CD4-positive, alpha-beta T cell (primary cell): Measurements from ENCODE around the gene MAGI1. TPM values are rescaled to one million over a fixed set of nuclear protein-coding genes. Genes with fewer than 3 reads are reported as not detected.
A peak's percentile ranks its signal among the peaks of the same experiment; 100 is the strongest.

Experiments used
- ATAC-seq: fragments of 200-7000 bp; cut with Tn5 transposase; one replicate; pipeline ENCODE4 v1.10.0; 2022; ENCODE audit warnings: mild to moderate bottlenecking; ENCODE audit not compliant: poor library complexity
- CTCF ChIA-PET: fragments of 350-600 bp; sonication (Branson Sonifier 250); formaldehyde crosslinking; loops from one replicate; lab custom pipeline; 2021; ENCODE audit warnings: antibody characterized with exemption, inconsistent platforms; lab: Charles Lee
- POLR2A ChIA-PET: fragments of 350-600 bp; sonication (Branson Sonifier 250); formaldehyde crosslinking; loops from one replicate; lab custom pipeline; 2021; ENCODE audit warnings: antibody characterized with exemption, inconsistent platforms; lab: Charles Lee
- DNase-seq, 14 experiments: peaks; one replicate each; pipeline ENCODE4 v3.0.0-alpha.2; 2013 to 2020; ENCODE audit warnings: mixed read lengths in 2 of 14
- H3K27ac ChIP-seq, 2 donors: one replicate each; pipeline versions ENCODE4 v1.5.1 to v1.7.0; 2013; ENCODE audit warnings: low read length in 2 of 2, low read depth in 1 of 2, mild to moderate bottlenecking in 1 of 2
- H3K27me3 ChIP-seq, 2 experiments: 1 replicate in 1 of 2; 2 replicates in 1 of 2; pipeline versions ENCODE4 v1.6.1 to v1.7.0; 2013; ENCODE audit warnings: low read length in 2 of 2, control low read depth in 1 of 2, mild to moderate bottlenecking in 1 of 2, moderate library complexity in 1 of 2; ENCODE audit not compliant: insufficient read depth in 2 of 2, control insufficient read depth in 1 of 2
- H3K36me3 ChIP-seq: one replicate; pipeline ENCODE4 v1.6.1; 2013; ENCODE audit warnings: low read length, control low read depth; ENCODE audit not compliant: insufficient read depth
- H3K4me1 ChIP-seq: one replicate; pipeline ENCODE4 v1.6.1; 2013; ENCODE audit warnings: low read length, control low read depth; ENCODE audit not compliant: insufficient read depth
- H3K4me3 ChIP-seq: one replicate; pipeline ENCODE4 v1.5.1; 2013; ENCODE audit warnings: mild to moderate bottlenecking, low read length, moderate library complexity
- H3K9me3 ChIP-seq, 2 experiments: 1 replicate in 1 of 2; 2 replicates in 1 of 2; pipeline versions ENCODE4 v1.6.1 to v1.7.0; 2013; ENCODE audit warnings: low read length in 2 of 2, mild to moderate bottlenecking in 2 of 2, control low read depth in 1 of 2, moderate library complexity in 1 of 2; ENCODE audit not compliant: control insufficient read depth in 1 of 2, insufficient read depth in 1 of 2
- H3K27ac Mint-ChIP-seq: one replicate; pipeline ENCODE4 v1.8.0; 2020; ENCODE audit warnings: mixed read lengths
- H3K27me3 Mint-ChIP-seq: one replicate; pipeline ENCODE4 v1.8.0; 2021; ENCODE audit warnings: mixed read lengths
- H3K36me3 Mint-ChIP-seq: one replicate; pipeline ENCODE4 v1.8.0; 2021; ENCODE audit warnings: low read depth, mixed read lengths
- H3K4me1 Mint-ChIP-seq: one replicate; pipeline ENCODE4 v1.8.0; 2021; ENCODE audit warnings: low read depth, mixed read lengths
- H3K4me3 Mint-ChIP-seq: one replicate; pipeline ENCODE4 v1.8.0; 2020; ENCODE audit warnings: mild to moderate bottlenecking, mixed read lengths
- H3K9me3 Mint-ChIP-seq: one replicate; pipeline ENCODE4 v1.8.0; 2020; ENCODE audit warnings: mixed read lengths
- CTCF ChIP-seq: fragments of 200-600 bp; IDR thresholded peaks from one replicate; pipeline ENCODE4 v1.8.0; 2022; ENCODE audit warnings: antibody characterized with exemption, mild to moderate bottlenecking
- intact Hi-C, 2 experiments: fragments of 100-400 bp; cut with DNase I in 1 of 2; cut with micrococcal nuclease in 1 of 2; formaldehyde crosslinking; loops; one replicate each; pipeline versions ENCODE4 v1.15.1 to v1.9.0; 2023 to 2025; cut with DNase I, micrococcal nuclease
- total RNA-seq, 174 experiments: library from RNA in 2 of 174; stranded (reverse) in 2 of 174; gene quantifications; one replicate each; pipeline ENCODE4 v1.2.3 and lab custom pipeline; 2021 to 2026

Gene MAGI1
- total RNA-seq, 2 experiments from 2014 or later, result not detected

DNA sequence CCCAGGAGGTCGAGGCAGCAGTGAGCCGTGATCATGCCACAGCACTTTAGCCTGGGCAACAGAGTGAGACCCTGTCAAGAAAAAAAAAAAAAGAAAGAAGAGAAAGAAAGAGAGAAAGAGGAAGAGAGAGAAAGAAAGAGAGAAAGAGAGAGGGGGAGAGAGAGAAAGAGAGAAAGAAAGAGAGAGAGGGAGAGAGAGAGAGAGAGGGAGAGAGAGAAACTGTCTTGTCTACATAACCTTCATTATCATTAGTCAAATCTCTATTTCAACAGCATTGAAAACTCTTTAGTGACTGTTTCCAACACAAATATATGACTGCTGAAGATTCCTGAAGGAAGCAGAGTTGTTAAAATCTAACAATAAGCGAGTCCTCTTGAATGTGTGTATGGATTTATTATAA is 304.3 kb downstream of the MAGI1 start:
- no peak overlapping the region for H3K27ac ChIP-seq
- H3K4me1 ChIP-seq, result no peaks in the 10 kb centered on the region
- DNase-seq, result no peak
- H3K27ac Mint-ChIP-seq, result no peak overlapping the region
- CTCF ChIA-PET, result no interaction called here
- POLR2A ChIA-PET, result no interaction called here
- H3K4me3 ChIP-seq, result no peak overlapping the region
- H3K4me1 Mint-ChIP-seq, result peaks cover 6% of the 10 kb centered on the region
- no peaks in the 10 kb centered on the region for H3K36me3 ChIP-seq
- peaks cover 0 to 4% of the 10 kb centered on the region in 2 experiments for H3K27me3 ChIP-seq
- TF ChIP-seq CTCF, result no peak
- H3K27me3 Mint-ChIP-seq, result peaks cover 10% of the 10 kb centered on the region
- H3K9me3 ChIP-seq, result no peaks in the 10 kb centered on the region
- no peak overlapping the region for H3K4me3 Mint-ChIP-seq
- ATAC-seq, result no peak
- no peaks in the 10 kb centered on the region for H3K36me3 Mint-ChIP-seq
- intact Hi-C loops, result no loop called here
- H3K9me3 Mint-ChIP-seq, result no peaks in the 10 kb centered on the region

DNA sequence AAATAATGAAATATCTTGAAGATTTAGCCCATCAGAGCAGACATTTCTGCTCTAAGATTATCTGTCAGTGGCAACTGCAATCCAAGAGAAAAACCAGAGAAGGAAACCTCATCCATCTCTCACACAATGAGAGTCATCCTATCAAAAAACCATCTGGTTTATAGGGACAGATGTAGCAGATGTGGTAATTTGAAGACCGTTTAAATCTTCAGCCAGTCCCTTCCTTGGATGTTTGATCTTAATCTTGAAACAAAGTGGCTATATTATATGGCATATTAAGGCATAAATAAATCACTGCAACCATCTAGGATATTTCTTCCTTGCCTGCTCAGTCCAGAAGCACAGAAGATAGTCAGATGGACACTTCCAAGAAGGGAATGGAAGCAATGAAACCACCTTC is 305.3 kb downstream of the MAGI1 start:
- Histone ChIP-seq H3K4me3 (no peak overlapping the region), H3K27ac (no peak overlapping the region), H3K36me3 (no peaks in the 10 kb centered on the region), H3K27me3 (peaks cover 0 to 4% of the 10 kb centered on the region in 2 experiments), H3K9me3 (no peaks in the 10 kb centered on the region), H3K4me1 (no peaks in the 10 kb centered on the region)
- Mint-ChIP-seq H3K9me3 (no peaks in the 10 kb centered on the region), H3K4me1 (peaks cover 6% of the 10 kb centered on the region), H3K27ac (no peak overlapping the region), H3K4me3 (no peak overlapping the region), H3K27me3 (peaks cover 10% of the 10 kb centered on the region), H3K36me3 (no peaks in the 10 kb centered on the region)
- CTCF ChIA-PET, result no interaction called here
- POLR2A ChIA-PET, result no interaction called here
- ATAC-seq (no peak), DNase-seq (no peak)
- intact Hi-C loops, result no loop called here
- no peak for TF ChIP-seq CTCF

GRCh38 chr3:65732051-65732935 is 306.4 kb downstream of the MAGI1 start:
- peaks cover 10% of the 10 kb centered on the region for H3K27me3 Mint-ChIP-seq
- Histone ChIP-seq H3K4me1 (no peaks in the 10 kb centered on the region), H3K9me3 (no peaks in the 10 kb centered on the region), H3K27ac (no peak overlapping the region), H3K27me3 (peaks cover 0 to 4% of the 10 kb centered on the region in 2 experiments), H3K4me3 (no peak overlapping the region), H3K36me3 (no peaks in the 10 kb centered on the region)
- ATAC-seq, result peak; percentile 51
- ChIA-PET CTCF (no interaction called here), POLR2A (no interaction called here)
- intact Hi-C loops, result no loop called here
- H3K27ac Mint-ChIP-seq, result no peak overlapping the region
- peaks cover 6% of the 10 kb centered on the region for H3K4me1 Mint-ChIP-seq
- no peaks in the 10 kb centered on the region for H3K9me3 Mint-ChIP-seq
- DNase-seq, result peak in 3 of 14 experiments; percentile 24 to 37 (median 34)
- no peaks in the 10 kb centered on the region for H3K36me3 Mint-ChIP-seq
- TF ChIP-seq CTCF, result peak; percentile 74
- no peak overlapping the region for H3K4me3 Mint-ChIP-seq
